ENCODE measurements around the gene ADAM11. TPM values are rescaled to one million over a fixed set of nuclear protein-coding genes. Genes with fewer than 3 reads are reported as not detected.

Gene ADAM11
- total and polyA plus RNA-seq, 2 of the 8 experiments (the other 6 are each of a cell fraction or from before 2014, with no cell fraction given), result 2.3 to 2.9 TPM

- peaks cover 3 to 18% (median 12%) of the 10 kb centered on the region in 4 experiments; a peak in 6 of 7 replicates for H3K27me3 ChIP-seq (replicated peaks in 1 of 4; ENCODE audit: control insufficient read depth in 3 of 4, extremely low read depth in 1 of 4, insufficient read depth in 3 of 4, low read length in 3 of 4)
- H3K56ac ChIP-seq (replicated peaks; ENCODE audit: insufficient read length, low read depth, low read length), result no peak overlapping the region
- 0 out of 2 replicates have a peak overlapping the region, but pooled peaks have one; percentile 39 for H2BK12ac ChIP-seq (ENCODE audit: low read depth, low read length)
- no peak overlapping the region for H2BK20ac ChIP-seq (ENCODE audit: low read length)
- peak overlapping the region; percentile 45 to 76 (median 59) for H3K4me3 ChIP-seq (ENCODE audit: extremely low read depth in 1 of 4, insufficient read depth in 2 of 4, low read depth in 3 of 4, low read length in 4 of 4)
- peak overlapping the region; percentile 83 for H3K18ac ChIP-seq (ENCODE audit: extremely low read depth, low read length)
- H3K9me3 ChIP-seq (ENCODE audit: insufficient read depth in 2 of 2, low read depth in 1 of 2, low read length in 1 of 2), result no peaks in the 10 kb centered on the region
- H2BK15ac ChIP-seq (ENCODE audit: low read length), result 0 out of 2 replicates have a peak overlapping the region, but pooled peaks have one; percentile 72
- H3K9ac ChIP-seq (replicated peaks in 1 of 4; ENCODE audit: extremely low read depth in 1 of 4, low read depth in 3 of 4, low read length in 3 of 4), result peak overlapping the region in 2 of 4 experiments; percentile 33 to 51; a peak in 4 of 7 replicates
- no peak overlapping the region for H4K91ac ChIP-seq (replicated peaks; ENCODE audit: insufficient read length, low read length)
- 0 out of 2 replicates have a peak overlapping the region, but pooled peaks have one; percentile 44 for H2BK5ac ChIP-seq (ENCODE audit: low read depth, low read length)
- POLR2A ChIA-PET (ENCODE audit: partially characterized antibody), result interaction anchor here (0.6 to 2.4 kb wide), 29 partner anchors 9 to 308 kb away, joined by 3 to 14 read pairs (median 4); partner anchors contain the start of genes ADAM11, DBF4B and GJC1
- FAIRE-seq (no peak), DNase-seq (ENCODE audit: low read depth in 1 of 2, low spot score in 2 of 2) (peak; percentile 99)
- H3K4me2 ChIP-seq (ENCODE audit: insufficient read depth in 1 of 2, low read depth in 2 of 2, low read length in 2 of 2), result peak overlapping the region; percentile 16 to 94
- no peak overlapping the region; the same call in 1 of the 2 replicates for H2AFZ ChIP-seq (ENCODE audit: low read length)
- peaks cover 0 to 2% of the 10 kb centered on the region in 2 experiments for H4K20me1 ChIP-seq (replicated peaks in 1 of 2; ENCODE audit: control insufficient read depth in 1 of 2, insufficient read depth in 2 of 2, low read length in 2 of 2)
- H3K23ac ChIP-seq (ENCODE audit: insufficient read length), result no peak overlapping the region
- CTCF ChIA-PET (ENCODE audit: partially characterized antibody), result interaction anchor here (1.0 to 26.7 kb wide), 11 partner anchors 11 to 178 kb away, joined by 3 to 577 read pairs (median 5); partner anchors contain the start of genes ADAM11 and HIGD1B
- H3K4me1 ChIP-seq (replicated peaks in 1 of 4; ENCODE audit: control insufficient read depth in 3 of 4, insufficient read depth in 4 of 4, low read length in 3 of 4), result peaks cover 0 to 14% (median 4%) of the 10 kb centered on the region in 4 experiments; a peak in 5 of 7 replicates
- H2AK5ac ChIP-seq (ENCODE audit: low read depth, low read length), result no peak overlapping the region
- 1% methylated on average over 32 of the region's 50 CpGs; no CpG with 5 or more reads in 1 of the 2 experiments for WGBS, 2 experiments (ENCODE audit: extremely low coverage in 1 of 2, insufficient coverage in 1 of 2, insufficient read length in 1 of 2, insufficient replicate concordance in 2 of 2, low coverage in 1 of 2, low lambda C conversion rate in 2 of 2, missing lambda C conversion rate in 1 of 2)
- no peaks in the 10 kb centered on the region for H3K79me2 ChIP-seq (ENCODE audit: control insufficient read depth in 1 of 2, insufficient read depth in 2 of 2, low read length in 2 of 2)
- H4K8ac ChIP-seq (ENCODE audit: extremely low read depth, insufficient read depth, low read length), result 0 out of 2 replicates have a peak overlapping the region, but pooled peaks have one; percentile 19
- H3K27ac ChIP-seq (ENCODE audit: low read depth, low read length), result no peak overlapping the region
- no peak overlapping the region for H4K5ac ChIP-seq (ENCODE audit: insufficient read length, low read depth, low read length)
- no peaks in the 10 kb centered on the region for H3K79me1 ChIP-seq (ENCODE audit: low read depth, low read length)
- H3K36me3 ChIP-seq (ENCODE audit: control insufficient read depth in 2 of 4, insufficient read depth in 4 of 4, low read length in 3 of 4), result no peaks in the 10 kb centered on the region
- peaks cover 6% of the 10 kb centered on the region; the same call in 1 of the 2 replicates for H3K23me2 ChIP-seq (ENCODE audit: low read depth, low read length)
- H3K4ac ChIP-seq (replicated peaks; ENCODE audit: insufficient read length, low read depth, low read length), result no peak overlapping the region
- no peak overlapping the region for H3K14ac ChIP-seq (ENCODE audit: insufficient read length)
- H2BK120ac ChIP-seq (replicated peaks; ENCODE audit: low read depth, low read length), result no peak overlapping the region
- TF ChIP-seq TAF1 (IDR thresholded peaks at IDR 0.05; ENCODE audit: low read depth, low read length) (peak; percentile 86), TAF7 (optimal IDR thresholded peaks at IDR 0.05; ENCODE audit: borderline replicate concordance, low read depth, low read length) (peak; percentile 31), TBP (IDR thresholded peaks at IDR 0.05; ENCODE audit: low read depth, low read length) (peak; percentile 66), YY1 (IDR thresholded peaks at IDR 0.05; ENCODE audit: low read depth, low read length) (peak; percentile 54; the same call in 1 of the 2 replicates), KDM4A (IDR thresholded peaks at IDR 0.05; ENCODE audit: low read depth, low read length, severe bottlenecking) (peak; percentile 85), PHF8 (conservative IDR thresholded peaks at IDR 0.05; ENCODE audit: low read depth, low read length) (peak; percentile 28; the same call in 1 of the 2 replicates), EGR1 (IDR thresholded peaks at IDR 0.05; ENCODE audit: borderline replicate concordance, low read depth, low read length) (peak; percentile 67; the same call in 1 of the 2 replicates), E2F6 (IDR thresholded peaks at IDR 0.05) (peak; percentile 80), CBX8 (IDR thresholded peaks at IDR 0.05; ENCODE audit: borderline replicate concordance, low read depth, low read length) (no peak), POLR2A (IDR thresholded peaks at IDR 0.05; ENCODE audit: control extremely low read depth in 1 of 2, low read depth in 2 of 2, low read length in 2 of 2) (peak in 1 of 2 experiments; percentile 54; a peak in 2 of 3 replicates), SRF (IDR thresholded peaks at IDR 0.05; ENCODE audit: low read depth, low read length) (peak; percentile 27; the same call in 1 of the 2 replicates)
Measured at GRCh38 chr17:44775136-44775837, 16.5 kb downstream of the ADAM11 start.

Data from H1 (cell line).